IMR-90 (cell line): ENCODE measurements around the gene UBL3. TPM values are rescaled to one million over a fixed set of nuclear protein-coding genes. Genes with fewer than 3 reads are reported as not detected.

Experiments used
- ATAC-seq: fragments of 200-7000 bp; cut with Tn5 transposase; 2 replicates; pipeline ENCODE4 v1.9.1; 2020; ENCODE audit warnings: low read depth, mild to moderate bottlenecking, moderate library complexity
- BruUV-seq: library from RNA; stranded (reverse); fragments of 400-500 nt; replicated peaks from 2 replicates; lab custom pipeline; 2021; lab: Mats Ljungman, UMichigan
- CTCF ChIA-PET: fragments of 300-600 bp; formaldehyde crosslinking; extraction: SDS; loops from one replicate; lab custom pipeline; 2021; ENCODE audit warnings: antibody characterized with exemption; lab: Yijun Ruan, JAX
- POLR2A ChIA-PET: fragments of 300-600 bp; sonication (Branson Sonifier 250); formaldehyde crosslinking; loops from one replicate; lab custom pipeline; 2022; ENCODE audit warnings: antibody characterized with exemption; ENCODE audit not compliant: unreplicated experiment; lab: Charles Lee
- DNase-seq: peaks from one replicate; pipeline ENCODE4 v3.0.0; 2013
- H2AFZ ChIP-seq: replicated peaks from 2 replicates; pipeline ENCODE3; 2013; ENCODE audit warnings: low read length, mild to moderate bottlenecking; ENCODE audit not compliant: poor library complexity
- H2AK5ac ChIP-seq: 2 replicates; pipeline ENCODE4 v1.6.1; 2013; ENCODE audit warnings: low read depth, low read length, inconsistent platforms
- H2AK9ac ChIP-seq: replicated peaks from 2 replicates; pipeline ENCODE3; 2013; ENCODE audit warnings: mild to moderate bottlenecking, low read depth, low read length, moderate library complexity; ENCODE audit not compliant: poor library complexity
- H2BK120ac ChIP-seq: 2 replicates; pipeline ENCODE4 v1.6.1; 2013; ENCODE audit warnings: low read depth, low read length, inconsistent platforms
- H2BK15ac ChIP-seq: 3 replicates; pipeline ENCODE4 v1.6.1; 2013; ENCODE audit warnings: low read depth, low read length, inconsistent platforms
- H2BK20ac ChIP-seq: 2 replicates; pipeline ENCODE4 v1.6.1; 2013; ENCODE audit warnings: low read depth, mild to moderate bottlenecking, inconsistent platforms, low read length, moderate library complexity
- H2BK5ac ChIP-seq: 2 replicates; pipeline ENCODE4 v1.6.1; 2013; ENCODE audit warnings: mild to moderate bottlenecking, low read depth, low read length, inconsistent platforms; ENCODE audit not compliant: poor library complexity, severe bottlenecking
- H3K14ac ChIP-seq: replicated peaks from 2 replicates; pipeline ENCODE4 v1.6.1; 2013; ENCODE audit warnings: low read depth, low read length, inconsistent platforms
- H3K18ac ChIP-seq: 2 replicates; pipeline ENCODE4 v1.6.1; 2013; ENCODE audit warnings: low read depth, low read length, control low read depth
- H3K23ac ChIP-seq: 2 replicates; pipeline ENCODE4 v1.6.1; 2013; ENCODE audit warnings: low read depth, low read length, inconsistent platforms
- H3K27ac ChIP-seq: 2 replicates; pipeline ENCODE4 v1.5.1; 2013; ENCODE audit warnings: mild to moderate bottlenecking, control low read depth, low read length; ENCODE audit not compliant: insufficient read depth
- H3K27me3 ChIP-seq: 2 replicates; pipeline ENCODE4 v1.6.1; 2013; ENCODE audit warnings: low read length; ENCODE audit not compliant: control insufficient read depth, insufficient read depth
- H3K36me3 ChIP-seq: 2 replicates; pipeline ENCODE4 v1.6.1; 2013; ENCODE audit warnings: low read length, mixed read lengths; ENCODE audit not compliant: control insufficient read depth, insufficient read depth
- H3K4ac ChIP-seq: 2 replicates; pipeline ENCODE4 v1.6.1; 2013; ENCODE audit warnings: low read depth, low read length, inconsistent platforms
- H3K4me1 ChIP-seq: 2 replicates; pipeline ENCODE4 v1.6.1; 2013; ENCODE audit warnings: low read length, mixed read lengths; ENCODE audit not compliant: control insufficient read depth, insufficient read depth
- H3K4me2 ChIP-seq: 2 replicates; pipeline ENCODE4 v1.6.1; 2013; ENCODE audit warnings: low read depth, mild to moderate bottlenecking, control low read depth, low read length, moderate library complexity
- H3K4me3 ChIP-seq: 2 replicates; pipeline ENCODE4 v1.5.1; 2013; ENCODE audit warnings: low read depth, mild to moderate bottlenecking, control low read depth, low read length, moderate library complexity; ENCODE audit not compliant: insufficient read depth
- H3K56ac ChIP-seq: 2 replicates; pipeline ENCODE4 v1.6.1; 2013; ENCODE audit warnings: low read length, inconsistent platforms; ENCODE audit not compliant: insufficient read depth; ENCODE audit errors: extremely low read depth
- H3K79me1 ChIP-seq, 2 experiments: 2 replicates each; pipeline ENCODE4 v1.6.1; 2013; ENCODE audit warnings: low read length in 2 of 2, inconsistent platforms in 1 of 2, low read depth in 1 of 2
- H3K9ac ChIP-seq: 2 replicates; pipeline ENCODE4 v1.6.1; 2013; ENCODE audit warnings: low read depth, low read length, control low read depth
- H3K9me1 ChIP-seq: 2 replicates; pipeline ENCODE4 v1.6.1; 2013; ENCODE audit warnings: low read length, inconsistent platforms; ENCODE audit not compliant: insufficient read depth
- H3K9me3 ChIP-seq: 2 replicates; pipeline ENCODE4 v1.6.1; 2013; ENCODE audit warnings: low read length; ENCODE audit not compliant: control insufficient read depth, insufficient read depth
- H4K20me1 ChIP-seq: 2 replicates; pipeline ENCODE4 v1.6.1; 2013; ENCODE audit warnings: low read length, inconsistent platforms; ENCODE audit not compliant: insufficient read depth
- H4K5ac ChIP-seq: 2 replicates; pipeline ENCODE4 v1.6.1; 2013; ENCODE audit warnings: mild to moderate bottlenecking, low read depth, low read length, control low read depth
- H4K8ac ChIP-seq, 2 experiments: 2 replicates each; pipeline ENCODE4 v1.6.1; 2013; ENCODE audit warnings: low read depth in 2 of 2, low read length in 2 of 2, control low read depth in 1 of 2, inconsistent platforms in 1 of 2
- H4K91ac ChIP-seq: 2 replicates; pipeline ENCODE4 v1.6.1; 2013; ENCODE audit warnings: low read depth, low read length, inconsistent platforms; ENCODE audit not compliant: insufficient read depth
- CEBPB ChIP-seq: IDR thresholded peaks from 2 replicates; pipeline ENCODE4 v1.6.1; 2012; ENCODE audit warnings: low read depth, low read length, improper control_type of control experiment
- ELK1 ChIP-seq: fragments of 150-350 bp; IDR thresholded peaks from 2 replicates; pipeline ENCODE4 v1.6.1; 2016; ENCODE audit warnings: low read depth, mild to moderate bottlenecking, low read length, moderate library complexity, borderline replicate concordance
- MAZ ChIP-seq: IDR thresholded peaks from 2 replicates; pipeline ENCODE4 v1.6.1; 2012; ENCODE audit warnings: low read depth, mild to moderate bottlenecking, low read length, improper control_type of control experiment, moderate library complexity, borderline replicate concordance
- POLR2A ChIP-seq: IDR thresholded peaks from 2 replicates; pipeline ENCODE4 v1.6.1; 2012; ENCODE audit warnings: mild to moderate bottlenecking, low read depth, low read length
- RAD21 ChIP-seq: IDR thresholded peaks from 2 replicates; pipeline ENCODE4 v1.6.1; 2012; ENCODE audit warnings: low read length, improper control_type of control experiment
- RCOR1 ChIP-seq: IDR thresholded peaks from 2 replicates; pipeline ENCODE4 v1.6.1; 2012; ENCODE audit warnings: mild to moderate bottlenecking, low read length, improper control_type of control experiment; ENCODE audit not compliant: insufficient replicate concordance
- SMC3 ChIP-seq: fragments of 150-350 bp; IDR thresholded peaks from 2 replicates; pipeline ENCODE4 v1.6.1; 2016; ENCODE audit warnings: low read depth, mild to moderate bottlenecking, antibody characterized with exemption, low read length, moderate library complexity
- dilution Hi-C: fragments of 300-500 bp; cut with HindIII; formaldehyde crosslinking; loops from one replicate; pipeline ENCODE4 v1.14.3; 2018; ENCODE audit warnings: low sequenced_read_pairs; ENCODE audit not compliant: unreplicated experiment
- in situ Hi-C: fragments of 300-500 bp; cut with MboI; formaldehyde crosslinking; loops from 3 replicates; pipeline ENCODE4 v1.14.3; 2019; ENCODE audit warnings: low sequenced_read_pairs, inconsistent platforms, mixed read lengths
- intact Hi-C: fragments of 100-400 bp; cut with micrococcal nuclease; formaldehyde crosslinking; loops from 2 replicates; pipeline ENCODE4 v1.10.0; 2022
- polyA plus RNA-seq, 3 experiments: library from polyadenylated mRNA; depleted of rRNA; stranded (reverse); fragments of >200 nt; gene quantifications; 2 replicates each; pipeline ENCODE4 v1.2.3, GENCODE V29; 2012; ENCODE audit warnings: low replicate concordance in 1 of 3
- total RNA-seq: library from RNA; depleted of rRNA; stranded (reverse); fragments of >200 nt; gene quantifications from 2 replicates; pipeline ENCODE4 v1.2.3, GENCODE V29; 2012
- TF ChIP-seq, protein P1 (sequence below): fragments of 150-350 bp; IDR thresholded peaks from 2 replicates; pipeline ENCODE4 v1.6.1; 2017; ENCODE audit warnings: mild to moderate bottlenecking, antibody characterized with exemption, low read length, low read depth

The UBL3 gene
- total and polyA plus RNA-seq, 2 of the 4 experiments (the other 2 are of a cell fraction), result 16.0 to 19.9 TPM

- no peak overlapping the region for H3K4ac ChIP-seq
- CTCF ChIA-PET, result interaction anchor here (0.6 kb wide), 2 partner anchors 10 to 30 kb away, joined by 4 to 5 read pairs; no protein-coding TSS in a partner anchor
Measured at GRCh38 chr13:29893438-29893837, 43.0 kb upstream of the UBL3 start.

More at GRCh38 chr13:29893438-29893837, 43.0 kb upstream of the UBL3 start:
- Histone ChIP-seq H2AK5ac (no peak overlapping the region), H2BK15ac (no peak overlapping the region), H3K9me1 (no peaks in the 10 kb centered on the region), H2BK20ac (no peak overlapping the region), H4K91ac (no peak overlapping the region), H4K8ac (no peak overlapping the region), H3K14ac (no peak overlapping the region), H3K4me3 (no peak overlapping the region), H3K36me3 (no peaks in the 10 kb centered on the region), H2AFZ (no peak overlapping the region), H2BK5ac (no peak overlapping the region), H3K4me1 (peaks cover 2% of the 10 kb centered on the region; the same call in 1 of the 2 replicates), H3K27me3 (no peaks in the 10 kb centered on the region; the same call in none of the 2 replicates), H3K18ac (no peak overlapping the region), H3K9me3 (no peaks in the 10 kb centered on the region), H2BK120ac (no peak overlapping the region), H4K20me1 (no peaks in the 10 kb centered on the region), H3K9ac (no peak overlapping the region), H3K23ac (no peak overlapping the region), H3K4me2 (no peak overlapping the region), H3K79me1 (no peaks in the 10 kb centered on the region), H3K27ac (no peak overlapping the region), H2AK9ac (no peak overlapping the region), H3K56ac (no peak overlapping the region), H4K5ac (no peak overlapping the region)
- in situ Hi-C loops, result no loop called here
- intact Hi-C loops, result no loop called here
- dilution Hi-C loops, result no loop called here
- DNase-seq (peak; percentile 51), ATAC-seq (no peak)
- POLR2A ChIA-PET, result no interaction called here
- TF ChIP-seq POLR2A (no peak), RAD21 (no peak), RCOR1 (no peak), SMC3 (no peak), ELK1 (no peak), CEBPB (no peak), MAZ (no peak)
- TF ChIP-seq, protein P1, sequence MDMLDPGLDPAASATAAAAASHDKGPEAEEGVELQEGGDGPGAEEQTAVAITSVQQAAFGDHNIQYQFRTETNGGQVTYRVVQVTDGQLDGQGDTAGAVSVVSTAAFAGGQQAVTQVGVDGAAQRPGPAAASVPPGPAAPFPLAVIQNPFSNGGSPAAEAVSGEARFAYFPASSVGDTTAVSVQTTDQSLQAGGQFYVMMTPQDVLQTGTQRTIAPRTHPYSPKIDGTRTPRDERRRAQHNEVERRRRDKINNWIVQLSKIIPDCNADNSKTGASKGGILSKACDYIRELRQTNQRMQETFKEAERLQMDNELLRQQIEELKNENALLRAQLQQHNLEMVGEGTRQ, result no peak
- BruUV-seq, result no TSS peak
